ENCODE data around the gene VPS72. TPM values are rescaled to one million over a fixed set of nuclear protein-coding genes. Genes with fewer than 3 reads are reported as not detected.

Gene VPS72
- total RNA-seq, 1 experiment from 2014 or later, result 68.9 TPM

- no peaks in the 10 kb centered on the region for H3K9me3 ChIP-seq (ENCODE audit: control insufficient read depth in 1 of 2, insufficient read depth in 1 of 2, low read depth in 1 of 2, low read length in 2 of 2)
- H3K27me3 ChIP-seq (ENCODE audit: insufficient read depth, low read length), result no peaks in the 10 kb centered on the region
- peak within 1 kb of the TSS; percentile 43 for H2AFZ ChIP-seq (ENCODE audit: low read depth, low read length, poor library complexity, severe bottlenecking)
- H3K79me2 ChIP-seq (ENCODE audit: insufficient read depth, low read length), result peaks cover 24% of the 10 kb centered on the region; the same call in 1 of the 2 replicates
- DNase-seq (ENCODE audit: low read depth, low spot score) (peak; percentile 97), ATAC-seq (peak; percentile 95)
- H4K20me1 ChIP-seq (ENCODE audit: insufficient read depth), result no peaks in the 10 kb centered on the region
- H3K4me1 ChIP-seq (ENCODE audit: control insufficient read depth in 1 of 2, insufficient read depth in 2 of 2, low read length in 2 of 2), result peaks cover 11 to 19% of the 10 kb centered on the region in 2 experiments
- ChIA-PET RAD21 (ENCODE audit: low non-redundant PET in 1 of 2, low total read pairs in 2 of 2, uncharacterized antibody in 2 of 2, unreplicated experiment in 2 of 2) (no interaction called here), CTCF (interaction anchor here (1.4 kb wide), 1 partner anchor 66 kb away, joined by 5 read pairs; no protein-coding TSS in a partner anchor), POLR2A (interaction anchor here (0.7 to 1.0 kb wide), 2 partner anchors 18 to 24 kb away, joined by 3 read pairs; partner anchors contain the start of gene VPS72)
- H3K4me3 ChIP-seq (replicated peaks in 1 of 2; ENCODE audit: low read depth in 1 of 2, low read length in 2 of 2), result peak within 1 kb of the TSS; percentile 83 to 88
- H3K9ac ChIP-seq (ENCODE audit: low read length), result peak within 1 kb of the TSS; percentile 84
- intact Hi-C loops (cut with micrococcal nuclease), result no loop called here
- H3K36me3 ChIP-seq (ENCODE audit: control insufficient read depth in 1 of 2, insufficient read depth in 2 of 2, low read length in 2 of 2), result peaks cover 2 to 12% of the 10 kb centered on the region in 2 experiments; a peak in 2 of 4 replicates
- TSS peak; percentile 89 for BruUV-seq (replicated peaks)
- H3K27ac ChIP-seq (ENCODE audit: low read depth, low read length), result peak within 1 kb of the TSS; percentile 57
- H3K9me2 ChIP-seq (ENCODE audit: insufficient read depth), result no peaks in the 10 kb centered on the region
- peak within 1 kb of the TSS; percentile 85 for H3K4me2 ChIP-seq (ENCODE audit: low read length)
- peak; percentile 92 for TF ChIP-seq SIN3A (IDR thresholded peaks at IDR 0.05; ENCODE audit: low read depth)
- TF ChIP-seq ZNF274 (IDR thresholded peaks at IDR 0.05; ENCODE audit: low read depth, low read length), result no peak
- peak; percentile 90 for TF ChIP-seq TCF7L2 (IDR thresholded peaks at IDR 0.05; ENCODE audit: borderline replicate concordance, extremely low read depth, insufficient read depth, insufficient read length)
- TF ChIP-seq RAD21 (IDR thresholded peaks at IDR 0.05; ENCODE audit: low read depth), result no peak
- peak; percentile 35; the same call in 1 of the 2 replicates for TF ChIP-seq EGR1 (IDR thresholded peaks at IDR 0.05; ENCODE audit: low read depth)
- peak; percentile 84 for TF ChIP-seq POLR2AphosphoS5 (IDR thresholded peaks at IDR 0.05; ENCODE audit: low read depth, low read length)
- TF ChIP-seq ELF1 (IDR thresholded peaks at IDR 0.05; ENCODE audit: borderline replicate concordance, low read depth), result peak; percentile 100
- TF ChIP-seq JUND (IDR thresholded peaks at IDR 0.05), result no peak
- TF ChIP-seq REST (IDR thresholded peaks at IDR 0.05; ENCODE audit: low read depth), result no peak
- peak; percentile 69 for TF ChIP-seq POLR2A (IDR thresholded peaks at IDR 0.05; ENCODE audit: borderline replicate concordance, extremely low read depth, insufficient read depth, insufficient read length)
- no peak for TF ChIP-seq ATF3 (IDR thresholded peaks at IDR 0.05)
- TF ChIP-seq EZH2 (IDR thresholded peaks at IDR 0.05), result no peak
- peak; percentile 87 for TF ChIP-seq YY1 (IDR thresholded peaks at IDR 0.05; ENCODE audit: extremely low read depth, insufficient replicate concordance, low read depth, low read length)
- TF ChIP-seq CTCF (IDR thresholded peaks at IDR 0.05 in 2 of 3, conservative IDR thresholded peaks at IDR 0.05 in 1 of 3; ENCODE audit: borderline replicate concordance in 1 of 3, insufficient read depth in 1 of 3, low read depth in 2 of 3, low read length in 2 of 3), result no peak
- TF ChIP-seq ZFX (IDR thresholded peaks at IDR 0.05), result peak; percentile 95
- peak; percentile 73; the same call in 1 of the 2 replicates for TF ChIP-seq MAX (IDR thresholded peaks at IDR 0.05)
- TF ChIP-seq ZBTB33 (IDR thresholded peaks at IDR 0.05; ENCODE audit: extremely low read depth, insufficient replicate concordance, low read length), result peak; percentile 89
- peak; percentile 63 for TF ChIP-seq SRF (IDR thresholded peaks at IDR 0.05; ENCODE audit: low read depth)
Measured at GRCh38 chr1:151165738-151166504, 24.1 kb downstream of the VPS72 start, which contains the start of the genes LYSMD1 and SCNM1. LYSMD1 (minus strand) TSS chr1:151165902; CDS start chr1:151165258, 644 bp downstream. SCNM1 (plus strand) TSS chr1:151166144; CDS start chr1:151166153, 9 bp downstream.

Measured in HCT116 (cell line).